Hepatocyte (in vitro differentiated cells): ENCODE results near the gene TECPR1. TPM values are rescaled to one million over a fixed set of nuclear protein-coding genes. Genes with fewer than 3 reads are reported as not detected.

Experiments used
- DNase-seq: peaks from one replicate; pipeline ENCODE4 v3.0.0-alpha.2; 2016; ENCODE audit warnings: low spot score
- H2AFZ ChIP-seq: fragments of 200-600 bp; sonication (generic); 2 replicates; pipeline ENCODE4 v1.6.0; 2016; ENCODE audit warnings: antibody characterized with exemption, mild to moderate bottlenecking
- H3K27ac ChIP-seq: fragments of 200-600 bp; sonication (generic); 2 replicates; pipeline ENCODE4 v1.5.1; 2016; ENCODE audit warnings: mild to moderate bottlenecking
- H3K27me3 ChIP-seq: fragments of 200-600 bp; sonication (generic); 2 replicates; pipeline ENCODE4 v1.6.1; 2016
- H3K36me3 ChIP-seq: fragments of 200-600 bp; sonication (generic); replicated peaks from 2 replicates; pipeline ENCODE4 v1.5.1; 2016; ENCODE audit warnings: low read depth; ENCODE audit not compliant: insufficient read depth
- H3K4me1 ChIP-seq: fragments of 200-600 bp; sonication (generic); 2 replicates; pipeline ENCODE4 v1.5.1; 2016; ENCODE audit warnings: mild to moderate bottlenecking, moderate library complexity; ENCODE audit not compliant: insufficient read depth
- H3K4me2 ChIP-seq: fragments of 200-600 bp; sonication (generic); 2 replicates; pipeline ENCODE4 v1.6.0; 2016
- H3K4me3 ChIP-seq: fragments of 200-600 bp; sonication (generic); 2 replicates; pipeline ENCODE4 v1.5.1; 2016; ENCODE audit warnings: mild to moderate bottlenecking
- H3K79me2 ChIP-seq: fragments of 200-600 bp; sonication (generic); 2 replicates; pipeline ENCODE4 v1.6.0; 2017; ENCODE audit warnings: mild to moderate bottlenecking
- H3K9me2 ChIP-seq: fragments of 200-600 bp; sonication (generic); replicated peaks from 2 replicates; pipeline ENCODE4 v1.6.0; 2017; ENCODE audit warnings: mild to moderate bottlenecking; ENCODE audit not compliant: insufficient read depth
- H3K9me3 ChIP-seq: fragments of 200-600 bp; sonication (generic); 2 replicates; pipeline ENCODE4 v1.5.1; 2016; ENCODE audit warnings: low read depth, mild to moderate bottlenecking
- H4K20me1 ChIP-seq: fragments of 200-600 bp; sonication (generic); 2 replicates; pipeline ENCODE4 v1.6.0; 2016; ENCODE audit warnings: mild to moderate bottlenecking; ENCODE audit not compliant: insufficient read depth, poor library complexity, severe bottlenecking
- EZH2 ChIP-seq: fragments of 200-600 bp; sonication (generic); IDR thresholded peaks from 2 replicates; pipeline ENCODE4 v1.6.1; 2016; ENCODE audit warnings: antibody characterized with exemption, mild to moderate bottlenecking, borderline replicate concordance
- EZH2phosphoT487 ChIP-seq: fragments of 200-600 bp; sonication (generic); IDR thresholded peaks from one replicate; pipeline ENCODE4 v1.6.1; 2018; ENCODE audit warnings: antibody characterized with exemption, mild to moderate bottlenecking, low read depth, moderate library complexity; ENCODE audit not compliant: unreplicated experiment, severe bottlenecking
- WGBS: methylation state at CpG from one replicate; pipeline ENCODE4 v1.1.6; 2016; ENCODE audit warnings: low lambda C conversion rate; ENCODE audit errors: missing lambda C conversion rate; 5-methylcytosine and 5-hydroxymethylcytosine counted together
- polyA plus RNA-seq: library from polyadenylated mRNA; unstranded; fragments of >200 nt; fragmentation: Nextera tagmentation; extraction: Ambion mirVana; gene quantifications from 2 replicates; pipeline ENCODE4 v1.2.1, GENCODE V29; 2016
- total RNA-seq: library from RNA; depleted of rRNA; stranded (reverse); fragments of >200 nt; gene quantifications from 2 replicates; pipeline ENCODE4 v1.2.3, GENCODE V29; 2014
- TF ChIP-seq, protein P1 (sequence below): fragments of 200-600 bp; sonication (generic); IDR thresholded peaks from 2 replicates; pipeline ENCODE4 v1.5.1; 2016; ENCODE audit warnings: antibody characterized with exemption, mild to moderate bottlenecking; ENCODE audit not compliant: poor library complexity

The TECPR1 gene
- total and polyA plus RNA-seq, 2 experiments from 2014 or later, result 9.8 to 10.7 TPM

DNA sequence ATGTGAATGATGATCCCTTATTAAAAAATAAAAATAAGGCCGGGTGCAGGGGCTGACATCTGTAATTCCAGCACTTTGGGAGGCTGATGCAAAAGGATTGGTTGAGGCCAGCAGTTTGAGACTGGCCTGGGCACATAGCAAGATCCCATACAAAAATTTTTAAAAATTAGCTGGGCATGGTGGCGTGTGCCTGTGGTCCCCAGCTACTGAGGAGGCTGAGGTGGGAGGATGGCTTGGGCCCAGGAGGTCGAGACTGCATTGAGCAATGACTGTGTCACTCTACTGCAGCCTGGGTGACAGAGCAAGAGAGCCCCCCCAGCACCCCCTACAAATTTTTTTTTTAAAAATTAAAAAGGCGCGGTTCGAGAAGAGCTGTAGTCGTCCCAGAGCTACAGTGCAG, 28.3 kb upstream of the TECPR1 start:
- H3K4me2 ChIP-seq, result peak overlapping the region; percentile 97
- H2AFZ ChIP-seq, result no peak overlapping the region
- H3K9me3 ChIP-seq, result no peaks in the 10 kb centered on the region
- no peaks in the 10 kb centered on the region for H3K9me2 ChIP-seq
- peaks cover 40% of the 10 kb centered on the region for H3K4me1 ChIP-seq
- H3K4me3 ChIP-seq, result peak overlapping the region; percentile 54
- DNase-seq, result no peak
- H3K79me2 ChIP-seq, result peaks cover 36% of the 10 kb centered on the region
- TF ChIP-seq EZH2 (no peak), EZH2phosphoT487 (no peak)
- TF ChIP-seq, protein P1, sequence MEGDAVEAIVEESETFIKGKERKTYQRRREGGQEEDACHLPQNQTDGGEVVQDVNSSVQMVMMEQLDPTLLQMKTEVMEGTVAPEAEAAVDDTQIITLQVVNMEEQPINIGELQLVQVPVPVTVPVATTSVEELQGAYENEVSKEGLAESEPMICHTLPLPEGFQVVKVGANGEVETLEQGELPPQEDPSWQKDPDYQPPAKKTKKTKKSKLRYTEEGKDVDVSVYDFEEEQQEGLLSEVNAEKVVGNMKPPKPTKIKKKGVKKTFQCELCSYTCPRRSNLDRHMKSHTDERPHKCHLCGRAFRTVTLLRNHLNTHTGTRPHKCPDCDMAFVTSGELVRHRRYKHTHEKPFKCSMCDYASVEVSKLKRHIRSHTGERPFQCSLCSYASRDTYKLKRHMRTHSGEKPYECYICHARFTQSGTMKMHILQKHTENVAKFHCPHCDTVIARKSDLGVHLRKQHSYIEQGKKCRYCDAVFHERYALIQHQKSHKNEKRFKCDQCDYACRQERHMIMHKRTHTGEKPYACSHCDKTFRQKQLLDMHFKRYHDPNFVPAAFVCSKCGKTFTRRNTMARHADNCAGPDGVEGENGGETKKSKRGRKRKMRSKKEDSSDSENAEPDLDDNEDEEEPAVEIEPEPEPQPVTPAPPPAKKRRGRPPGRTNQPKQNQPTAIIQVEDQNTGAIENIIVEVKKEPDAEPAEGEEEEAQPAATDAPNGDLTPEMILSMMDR, result no peak
- 57% methylated on average over 6 of the region's 7 CpGs for WGBS
- peak overlapping the region; percentile 97 for H3K27ac ChIP-seq
- H3K27me3 ChIP-seq, result no peaks in the 10 kb centered on the region
- H3K36me3 ChIP-seq, result no peaks in the 10 kb centered on the region
- H4K20me1 ChIP-seq, result peaks cover 26% of the 10 kb centered on the region

DNA sequence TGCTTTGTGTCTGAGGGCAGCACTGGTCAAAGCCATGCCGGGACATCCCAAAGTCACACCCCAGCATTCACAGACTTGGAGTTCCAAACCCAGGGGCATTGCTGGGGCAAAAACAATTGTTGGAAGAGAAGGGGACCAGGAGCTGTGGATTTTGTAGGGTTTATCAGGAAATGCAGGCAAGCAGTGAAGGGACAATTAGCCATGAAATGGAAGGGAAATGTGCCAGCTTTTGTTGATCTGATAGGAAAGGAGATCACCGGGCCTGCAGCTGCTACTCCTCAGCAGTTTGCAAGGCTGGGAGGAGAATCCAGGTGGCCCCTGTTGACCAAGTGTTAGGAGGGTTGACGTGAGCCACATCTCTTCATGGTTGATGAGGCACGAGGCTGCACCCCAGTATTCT, 26.9 kb upstream of the TECPR1 start:
- Histone ChIP-seq H3K27me3 (no peaks in the 10 kb centered on the region), H3K79me2 (peaks cover 22% of the 10 kb centered on the region), H2AFZ (no peak overlapping the region), H3K4me3 (no peak overlapping the region), H3K36me3 (no peaks in the 10 kb centered on the region), H3K27ac (no peak overlapping the region), H3K4me2 (no peak overlapping the region), H3K4me1 (peaks cover 27% of the 10 kb centered on the region), H3K9me3 (no peaks in the 10 kb centered on the region), H4K20me1 (peaks cover 12% of the 10 kb centered on the region), H3K9me2 (no peaks in the 10 kb centered on the region)
- 88% methylated on average over 4 of the region's 4 CpGs for WGBS
- no peak for DNase-seq
- TF ChIP-seq EZH2, result no peak
- TF ChIP-seq, protein P1, result no peak
- no peak for TF ChIP-seq EZH2phosphoT487

DNA sequence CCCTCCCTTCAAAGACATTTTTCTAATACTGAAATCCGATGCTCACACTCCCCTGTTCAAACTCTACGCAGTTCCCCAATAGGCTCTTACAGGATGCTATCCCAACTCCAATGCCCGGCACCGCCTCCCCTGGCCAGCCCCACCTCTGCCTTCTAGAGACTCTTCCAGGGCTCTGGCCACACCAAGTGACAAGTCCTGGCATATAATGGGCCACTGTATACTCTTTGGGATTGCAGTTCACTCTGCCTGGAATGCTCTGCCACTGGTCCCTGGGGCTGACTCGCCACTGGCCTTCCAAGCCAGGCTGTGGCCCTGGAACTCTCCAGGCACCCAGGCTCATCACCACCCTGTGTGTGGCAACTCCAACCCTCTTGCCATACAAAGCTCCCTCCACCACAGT, 26.4 kb upstream of the TECPR1 start:
- Histone ChIP-seq H3K9me2 (no peaks in the 10 kb centered on the region), H3K36me3 (no peaks in the 10 kb centered on the region), H2AFZ (no peak overlapping the region), H4K20me1 (peaks cover 7% of the 10 kb centered on the region), H3K27ac (no peak overlapping the region), H3K9me3 (no peaks in the 10 kb centered on the region), H3K4me1 (peaks cover 21% of the 10 kb centered on the region), H3K4me2 (no peak overlapping the region), H3K79me2 (peaks cover 17% of the 10 kb centered on the region), H3K27me3 (no peaks in the 10 kb centered on the region), H3K4me3 (no peak overlapping the region)
- 92% methylated on average over 5 of the region's 5 CpGs for WGBS
- TF ChIP-seq EZH2 (no peak), EZH2phosphoT487 (no peak)
- TF ChIP-seq, protein P1, result no peak
- no peak for DNase-seq
